A673 (cell line): ENCODE data around the gene TANC1. TPM values are rescaled to one million over a fixed set of nuclear protein-coding genes. Genes with fewer than 3 reads are reported as not detected.
A peak's percentile ranks its signal among the peaks of the same experiment; 100 is the strongest.

Source experiments
- BruUV-seq: library from RNA; stranded (reverse); fragments of 400-500 nt; replicated peaks from 2 replicates; lab custom pipeline; 2021; lab: Mats Ljungman, UMichigan
- CTCF ChIA-PET: fragments of 300-600 bp; sonication (Branson Sonifier 250); formaldehyde crosslinking; loops from one replicate; lab custom pipeline; 2022; ENCODE audit warnings: antibody characterized with exemption; lab: Charles Lee
- POLR2A ChIA-PET: fragments of 300-600 bp; sonication (Branson Sonifier 250); formaldehyde crosslinking; loops from one replicate; lab custom pipeline; 2022; ENCODE audit warnings: antibody characterized with exemption; ENCODE audit not compliant: low non-redundant PET; lab: Charles Lee
- DNase-seq: peaks from one replicate; pipeline ENCODE4 v3.0.0-alpha.2; 2015; ENCODE audit warnings: low spot score
- H3K27ac ChIP-seq: fragments of 200-600 bp; sonication (generic); 2 replicates; pipeline ENCODE4 v1.5.1; 2016; ENCODE audit warnings: mixed run types, low read depth, mild to moderate bottlenecking, mixed read lengths, antibody characterized with exemption, low read length; ENCODE audit not compliant: poor library complexity, severe bottlenecking
- H3K27me3 ChIP-seq: fragments of 200-600 bp; sonication (generic); replicated peaks from 2 replicates; pipeline ENCODE4 v1.6.1; 2017; ENCODE audit warnings: mixed run types, low read depth, mild to moderate bottlenecking, mixed read lengths, antibody characterized with exemption, low read length; ENCODE audit not compliant: insufficient read depth, poor library complexity
- H3K36me3 ChIP-seq: fragments of 200-600 bp; sonication (generic); 2 replicates; pipeline ENCODE4 v1.6.1; 2016; ENCODE audit warnings: mixed run types, mild to moderate bottlenecking, mixed read lengths, antibody characterized with exemption, low read length; ENCODE audit not compliant: insufficient read depth, poor library complexity, severe bottlenecking
- H3K4me1 ChIP-seq: fragments of 200-600 bp; sonication (generic); 2 replicates; pipeline ENCODE4 v1.6.1; 2017; ENCODE audit warnings: mixed run types, mild to moderate bottlenecking, mixed read lengths, antibody characterized with exemption, low read length; ENCODE audit not compliant: insufficient read depth, poor library complexity, severe bottlenecking
- H3K4me3 ChIP-seq: fragments of 200-600 bp; sonication (generic); 2 replicates; pipeline ENCODE4 v1.5.1; 2016; ENCODE audit warnings: low read depth, mixed run types, mild to moderate bottlenecking, mixed read lengths, low read length; ENCODE audit not compliant: poor library complexity, severe bottlenecking
- H3K9me3 ChIP-seq: fragments of 200-600 bp; sonication (generic); 2 replicates; pipeline ENCODE4 v1.6.1; 2016; ENCODE audit warnings: mixed run types, low read depth, mild to moderate bottlenecking, mixed read lengths, antibody characterized with exemption, low read length; ENCODE audit not compliant: poor library complexity, severe bottlenecking
- CTCF ChIP-seq: fragments of 300-800, 200-600 bp; sonication (generic); conservative IDR thresholded peaks from 2 replicates; pipeline ENCODE4 v1.5.1; 2017; ENCODE audit warnings: low read depth, mild to moderate bottlenecking, antibody characterized with exemption, low read length, moderate library complexity, mixed read lengths
- EZH2 ChIP-seq: fragments of 200-600 bp; sonication (generic); IDR thresholded peaks from 2 replicates; pipeline ENCODE4 v1.6.1; 2017; ENCODE audit warnings: borderline replicate concordance, low read depth, mild to moderate bottlenecking, mixed read lengths, antibody characterized with exemption, low read length; ENCODE audit not compliant: poor library complexity, severe bottlenecking
- intact Hi-C: fragments of 100-400 bp; cut with micrococcal nuclease; formaldehyde crosslinking; loops from one replicate; pipeline ENCODE4 v1.10.0; 2022; ENCODE audit not compliant: unreplicated experiment
- total RNA-seq: library from RNA; stranded (reverse); gene quantifications from 2 replicates; pipeline ENCODE4 v1.2.3, GENCODE V29; 2021

Gene TANC1
- total RNA-seq, 1 experiment from 2014 or later = 9.0 TPM

DNA sequence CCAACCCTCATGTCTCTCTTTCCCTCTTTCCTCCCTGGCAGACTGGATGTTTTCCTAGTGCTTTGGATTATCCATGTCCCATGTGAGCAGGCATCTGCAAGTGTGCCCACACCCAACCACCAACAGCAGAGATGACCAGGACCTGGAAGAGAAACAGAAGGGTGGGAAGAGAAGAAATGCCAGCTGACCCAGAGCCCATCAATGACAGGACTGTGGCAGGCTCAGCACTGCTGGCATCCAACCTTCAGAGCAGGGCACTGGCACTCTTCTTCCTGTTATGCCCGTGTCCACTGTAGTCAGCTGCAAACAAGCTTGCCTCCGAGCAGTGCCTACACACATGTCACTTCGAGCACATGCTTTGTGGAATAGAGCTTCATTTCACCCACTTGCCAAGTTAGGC is 121.1 kb downstream of the TANC1 start:
- CTCF ChIA-PET = no interaction called here
- intact Hi-C loops = no loop called here
- DNase-seq = no peak

DNA sequence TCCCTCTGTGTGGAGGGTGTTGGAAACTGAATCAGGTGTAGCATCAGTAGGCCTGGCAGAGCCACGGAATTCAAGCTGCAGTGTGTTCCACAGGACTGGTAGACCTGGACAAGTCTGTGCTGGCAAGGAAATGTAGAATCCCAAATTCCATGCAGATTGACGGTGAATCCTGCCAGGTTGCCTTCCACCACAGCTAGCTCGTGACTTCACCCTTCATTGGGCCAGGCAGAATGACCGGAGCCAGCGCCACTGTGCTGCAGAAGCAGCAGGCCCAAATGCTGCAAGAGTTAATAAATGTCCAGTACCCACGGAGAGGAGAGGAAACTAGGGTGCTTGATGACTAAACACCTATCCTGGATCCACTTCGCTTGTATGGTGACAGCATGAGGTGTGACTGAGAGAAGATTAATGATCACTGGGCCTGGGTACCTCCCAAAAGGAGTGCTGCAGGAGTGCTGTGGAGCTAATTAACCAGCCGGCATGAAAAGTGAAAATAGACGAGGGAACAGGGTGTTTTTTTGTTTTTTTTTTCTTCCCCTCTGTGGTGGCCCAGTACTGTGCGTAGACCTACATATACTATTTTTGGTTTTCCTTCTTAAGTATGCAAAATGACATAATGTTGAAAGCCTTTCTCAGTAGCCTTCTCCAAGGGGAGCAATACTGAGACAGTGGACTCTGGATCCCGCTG is 122.2 kb downstream of the TANC1 start:
- CTCF ChIA-PET = no interaction called here
- BruUV-seq = no TSS peak
- Histone ChIP-seq H3K4me3 (no peak overlapping the region), H3K27me3 (no peaks in the 10 kb centered on the region), H3K27ac (peak overlapping the region; percentile 44), H3K9me3 (peaks cover 2% of the 10 kb centered on the region), H3K36me3 (no peaks in the 10 kb centered on the region), H3K4me1 (peaks cover 56% of the 10 kb centered on the region)
- peak; percentile 58 for DNase-seq
- no peak for TF ChIP-seq CTCF
- no peak for TF ChIP-seq EZH2
- POLR2A ChIA-PET = no interaction called here
- intact Hi-C loops = no loop called here

More for the DNA sequence above, 121.1 kb downstream of the TANC1 start:
- H3K4me1 ChIP-seq = peaks cover 58% of the 10 kb centered on the region
- TF ChIP-seq EZH2 = no peak
- no peak for TF ChIP-seq CTCF
- no peaks in the 10 kb centered on the region for H3K9me3 ChIP-seq
- POLR2A ChIA-PET = no interaction called here
- H3K27me3 ChIP-seq = no peaks in the 10 kb centered on the region
- H3K4me3 ChIP-seq = no peak overlapping the region
- no peak overlapping the region for H3K27ac ChIP-seq
- no TSS peak for BruUV-seq
- no peaks in the 10 kb centered on the region for H3K36me3 ChIP-seq

DNA sequence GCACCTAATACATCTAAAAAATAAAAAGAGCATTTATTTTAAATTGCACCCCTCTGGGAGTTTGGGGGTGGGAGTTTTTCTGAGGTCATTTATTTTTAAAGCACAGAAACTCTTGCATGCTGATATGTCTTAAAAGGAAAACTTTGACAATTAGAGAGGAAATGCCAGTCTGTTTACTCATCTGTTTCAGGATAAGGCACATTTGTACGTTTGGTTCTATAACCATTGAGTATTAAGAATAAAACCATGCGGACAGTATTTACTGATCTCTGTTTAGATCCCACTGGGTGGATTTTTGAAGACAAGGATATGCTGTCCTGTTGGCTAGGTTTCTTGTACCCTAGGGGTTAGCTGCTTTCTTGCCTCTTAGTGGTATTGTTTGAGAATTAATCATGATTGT is 122.9 kb downstream of the TANC1 start:
- intact Hi-C loops = no loop called here
- peak overlapping the region; percentile 44 for H3K27ac ChIP-seq
- no peak for TF ChIP-seq EZH2
- H3K36me3 ChIP-seq = no peaks in the 10 kb centered on the region
- no TSS peak for BruUV-seq
- H3K27me3 ChIP-seq = no peaks in the 10 kb centered on the region
- DNase-seq = peak; percentile 87
- no peak overlapping the region for H3K4me3 ChIP-seq
- ChIA-PET CTCF (no interaction called here), POLR2A (no interaction called here)
- H3K4me1 ChIP-seq = peaks cover 49% of the 10 kb centered on the region
- H3K9me3 ChIP-seq = peaks cover 9% of the 10 kb centered on the region

- no TSS peak for BruUV-seq
These were observed 123.5 kb downstream of the TANC1 start for GRCh38 chr2:159091976-159092375.

More at GRCh38 chr2:159091976-159092375, 123.5 kb downstream of the TANC1 start:
- TF ChIP-seq EZH2 = no peak
- TF ChIP-seq CTCF = no peak
- Histone ChIP-seq H3K4me1 (peaks cover 43% of the 10 kb centered on the region), H3K9me3 (peaks cover 9% of the 10 kb centered on the region), H3K4me3 (peak overlapping the region; percentile 11), H3K27ac (peak overlapping the region; percentile 44), H3K36me3 (no peaks in the 10 kb centered on the region), H3K27me3 (no peaks in the 10 kb centered on the region)
- peak; percentile 47 for DNase-seq
- ChIA-PET POLR2A (no interaction called here), CTCF (no interaction called here)
- intact Hi-C loops = no loop called here
